ENCODE results near the gene PYHIN1. TPM values are rescaled to one million over a fixed set of nuclear protein-coding genes. Genes with fewer than 3 reads are reported as not detected.

Gene PYHIN1
- total and polyA plus RNA-seq, 2 experiments from 2014 or later: not detected

- ATAC-seq: no peak
- Mint-ChIP-seq H3K27me3 (ENCODE audit: insufficient read depth, low read depth, poor library complexity) (peaks cover 4% of the 10 kb centered on the region), H3K4me1 (peaks cover 14% of the 10 kb centered on the region; the same call in 2 of the 3 replicates), H3K36me3 (ENCODE audit: low read depth) (peaks cover 5% of the 10 kb centered on the region; the same call in 1 of the 3 replicates), H3K4me3 (no peak overlapping the region), H3K9me3 (peaks cover 6% of the 10 kb centered on the region), H3K27ac (no peak overlapping the region)
- peaks cover 9% of the 10 kb centered on the region for H3K9me2 ChIP-seq (ENCODE audit: insufficient read depth)
- H3K4me1 ChIP-seq (ENCODE audit: insufficient read depth): peaks cover 10% of the 10 kb centered on the region; the same call in 1 of the 2 replicates
- no peak overlapping the region for H3K27ac ChIP-seq (ENCODE audit: low read depth)
- H3K27me3 ChIP-seq (ENCODE audit: insufficient read depth): no peaks in the 10 kb centered on the region
- no peaks in the 10 kb centered on the region for H3F3A ChIP-seq (replicated peaks; ENCODE audit: low read depth)
- peak overlapping the region; percentile 21; the same call in 1 of the 2 replicates for H2AFZ ChIP-seq
- no peak for TF ChIP-seq CREB1 (CRISPR knock-in tag; IDR thresholded peaks at IDR 0.05; ENCODE audit: low read depth)
- TF ChIP-seq REST (IDR thresholded peaks at IDR 0.05; ENCODE audit: unreplicated experiment): no peak
- TF ChIP-seq NANOG (IDR thresholded peaks at IDR 0.05; ENCODE audit: borderline replicate concordance): no peak
- no peak for TF ChIP-seq STAT1 (IDR thresholded peaks at IDR 0.05; ENCODE audit: unreplicated experiment)
- TF ChIP-seq ZNF462 (CRISPR knock-in tag; IDR thresholded peaks at IDR 0.05): peak; percentile 18; the same call in 1 of the 2 replicates
- no peak for TF ChIP-seq JUNB (IDR thresholded peaks at IDR 0.05; ENCODE audit: unreplicated experiment)
- TF ChIP-seq ZNF331 (CRISPR knock-in tag; IDR thresholded peaks at IDR 0.05; ENCODE audit: low read depth): no peak
- H3K36me3 ChIP-seq (ENCODE audit: insufficient read depth): no peaks in the 10 kb centered on the region
- no peak for DNase-seq (ENCODE audit: low spot score)
- no peak overlapping the region for H3K4me3 ChIP-seq
- H4K20me1 ChIP-seq (replicated peaks; ENCODE audit: insufficient read depth): no peaks in the 10 kb centered on the region
- no peaks in the 10 kb centered on the region for H3K79me2 ChIP-seq (replicated peaks; ENCODE audit: insufficient read depth)
- no peak overlapping the region for H3K4me2 ChIP-seq
Measured at GRCh38 chr1:158976219-158976618, 44.9 kb downstream of the PYHIN1 start.
